ENCODE measurements around the gene SOD3. TPM values are rescaled to one million over a fixed set of nuclear protein-coding genes. Genes with fewer than 3 reads are reported as not detected.

SOD3 gene
- total and polyA plus RNA-seq, 2 of the 8 experiments (the other 6 are each of a cell fraction or from before 2014, with no cell fraction given) = 4.9 TPM

DNA sequence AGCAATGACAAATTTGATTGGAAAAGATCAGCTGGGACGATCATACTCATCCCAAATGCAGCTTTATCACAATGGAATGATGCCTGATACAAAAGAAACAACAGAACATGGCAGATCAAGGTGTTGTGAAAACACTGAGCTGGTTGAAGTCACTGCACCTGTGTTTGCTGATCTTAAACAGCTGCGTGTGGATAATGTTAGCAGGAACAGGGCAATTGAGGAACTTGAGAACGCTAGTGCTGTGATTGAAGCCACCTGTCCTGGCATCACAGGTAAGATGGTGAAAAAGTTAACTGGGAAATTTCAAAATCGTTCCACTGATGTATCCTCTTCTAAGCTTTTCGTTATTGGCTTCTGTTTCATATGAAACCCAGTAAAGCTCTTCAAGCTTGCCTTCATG is 27.4 kb upstream of the SOD3 start:
- Histone ChIP-seq H3K79me2 (ENCODE audit: control insufficient read depth in 1 of 2, insufficient read depth in 2 of 2, low read length in 2 of 2) (no peaks in the 10 kb centered on the region), H3K9me3 (ENCODE audit: insufficient read depth in 2 of 2, low read depth in 1 of 2, low read length in 1 of 2) (no peaks in the 10 kb centered on the region), H4K91ac (replicated peaks; ENCODE audit: insufficient read length, low read length) (no peak overlapping the region), H3K4me3 (ENCODE audit: extremely low read depth in 1 of 4, insufficient read depth in 2 of 4, low read depth in 3 of 4, low read length in 4 of 4) (no peak overlapping the region), H3K23ac (ENCODE audit: insufficient read length) (no peak overlapping the region), H2BK20ac (ENCODE audit: low read length) (no peak overlapping the region), H2AK5ac (ENCODE audit: low read depth, low read length) (no peak overlapping the region), H2BK5ac (ENCODE audit: low read depth, low read length) (no peak overlapping the region), H3K56ac (replicated peaks; ENCODE audit: insufficient read length, low read depth, low read length) (no peak overlapping the region), H3K14ac (ENCODE audit: insufficient read length) (no peak overlapping the region), H3K23me2 (ENCODE audit: low read depth, low read length) (no peaks in the 10 kb centered on the region), H2BK120ac (replicated peaks; ENCODE audit: low read depth, low read length) (no peak overlapping the region), H2AFZ (ENCODE audit: low read length) (no peak overlapping the region), H3K27ac (ENCODE audit: low read depth, low read length) (no peak overlapping the region), H3K9ac (replicated peaks in 1 of 4; ENCODE audit: extremely low read depth in 1 of 4, low read depth in 3 of 4, low read length in 3 of 4) (no peak overlapping the region), H3K18ac (ENCODE audit: extremely low read depth, low read length) (no peak overlapping the region), H4K8ac (ENCODE audit: extremely low read depth, insufficient read depth, low read length) (no peak overlapping the region), H4K5ac (ENCODE audit: insufficient read length, low read depth, low read length) (no peak overlapping the region), H4K20me1 (replicated peaks in 1 of 2; ENCODE audit: control insufficient read depth in 1 of 2, insufficient read depth in 2 of 2, low read length in 2 of 2) (no peaks in the 10 kb centered on the region), H3K79me1 (ENCODE audit: low read depth, low read length) (no peaks in the 10 kb centered on the region), H2BK12ac (ENCODE audit: low read depth, low read length) (no peak overlapping the region), H3K27me3 (replicated peaks in 1 of 4; ENCODE audit: control insufficient read depth in 3 of 4, extremely low read depth in 1 of 4, insufficient read depth in 3 of 4, low read length in 3 of 4) (no peaks in the 10 kb centered on the region), H3K36me3 (ENCODE audit: control insufficient read depth in 2 of 4, insufficient read depth in 4 of 4, low read length in 3 of 4) (no peaks in the 10 kb centered on the region), H2BK15ac (ENCODE audit: low read length) (no peak overlapping the region), H3K4me2 (ENCODE audit: insufficient read depth in 1 of 2, low read depth in 2 of 2, low read length in 2 of 2) (no peak overlapping the region), H3K4ac (replicated peaks; ENCODE audit: insufficient read length, low read depth, low read length) (no peak overlapping the region), H3K4me1 (replicated peaks in 1 of 4; ENCODE audit: control insufficient read depth in 3 of 4, insufficient read depth in 4 of 4, low read length in 3 of 4) (peaks cover 0 to 4% (median 2%) of the 10 kb centered on the region in 4 experiments; a peak in 2 of 7 replicates)
- TF ChIP-seq TCF12 (IDR thresholded peaks at IDR 0.05; ENCODE audit: low read depth, low read length) (no peak), BCL11A (IDR thresholded peaks at IDR 0.05; ENCODE audit: low read depth in 2 of 2, low read length in 2 of 2) (no peak), RXRA (IDR thresholded peaks at IDR 0.05; ENCODE audit: insufficient read depth, low read depth, low read length) (no peak), RFX5 (IDR thresholded peaks at IDR 0.05; ENCODE audit: borderline replicate concordance, low read depth, low read length) (no peak), RAD21 (IDR thresholded peaks at IDR 0.05 in 1 of 2, conservative IDR thresholded peaks at IDR 0.05 in 1 of 2; ENCODE audit: low read depth in 2 of 2, low read length in 2 of 2) (no peak), CEBPB (IDR thresholded peaks at IDR 0.05; ENCODE audit: low read depth, low read length) (no peak), MAFK (IDR thresholded peaks at IDR 0.05; ENCODE audit: low read depth, low read length) (no peak), GTF2F1 (IDR thresholded peaks at IDR 0.05; ENCODE audit: borderline replicate concordance, low read depth, low read length) (no peak), NRF1 (IDR thresholded peaks at IDR 0.05; ENCODE audit: low read depth, low read length) (no peak)
- TF ChIP-seq, protein P1, sequence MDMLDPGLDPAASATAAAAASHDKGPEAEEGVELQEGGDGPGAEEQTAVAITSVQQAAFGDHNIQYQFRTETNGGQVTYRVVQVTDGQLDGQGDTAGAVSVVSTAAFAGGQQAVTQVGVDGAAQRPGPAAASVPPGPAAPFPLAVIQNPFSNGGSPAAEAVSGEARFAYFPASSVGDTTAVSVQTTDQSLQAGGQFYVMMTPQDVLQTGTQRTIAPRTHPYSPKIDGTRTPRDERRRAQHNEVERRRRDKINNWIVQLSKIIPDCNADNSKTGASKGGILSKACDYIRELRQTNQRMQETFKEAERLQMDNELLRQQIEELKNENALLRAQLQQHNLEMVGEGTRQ (IDR thresholded peaks at IDR 0.05; ENCODE audit: low read length) = no peak
- 84% methylated on average over 5 of the region's 5 CpGs; no CpG with 5 or more reads in 1 of the 2 experiments for WGBS, 2 experiments (ENCODE audit: extremely low coverage in 1 of 2, insufficient coverage in 1 of 2, insufficient read length in 1 of 2, insufficient replicate concordance in 2 of 2, low coverage in 1 of 2, low lambda C conversion rate in 2 of 2, missing lambda C conversion rate in 1 of 2)
- POLR2A ChIA-PET (ENCODE audit: partially characterized antibody) = interaction anchor here (0.9 kb wide), 1 partner anchor 15 kb away, joined by 3 read pairs; no protein-coding TSS in a partner anchor
- no peak for FAIRE-seq
- CTCF ChIA-PET (ENCODE audit: partially characterized antibody) = interaction anchor here (1.0 kb wide), 2 partner anchors 212 to 292 kb away, joined by 3 read pairs; no protein-coding TSS in a partner anchor
- DNase-seq (ENCODE audit: low read depth in 1 of 2, low spot score in 2 of 2) = no peak
